NCI-H146 treated with DMSO at 0.1 percent for 48 hours (cell line): ENCODE data around the gene ITGB1BP2.
"Not testable (repeated sequence)": the region's sequence is repeated elsewhere in the genome, so short reads cannot be mapped to it uniquely, and the experiment has no call there.

Source experiments
- DNase-seq: peaks from one replicate; lab custom pipeline; 2025; ENCODE audit not compliant: unreplicated experiment; lab: John Stamatoyannopoulos, UW

Gene ITGB1BP2

DNA sequence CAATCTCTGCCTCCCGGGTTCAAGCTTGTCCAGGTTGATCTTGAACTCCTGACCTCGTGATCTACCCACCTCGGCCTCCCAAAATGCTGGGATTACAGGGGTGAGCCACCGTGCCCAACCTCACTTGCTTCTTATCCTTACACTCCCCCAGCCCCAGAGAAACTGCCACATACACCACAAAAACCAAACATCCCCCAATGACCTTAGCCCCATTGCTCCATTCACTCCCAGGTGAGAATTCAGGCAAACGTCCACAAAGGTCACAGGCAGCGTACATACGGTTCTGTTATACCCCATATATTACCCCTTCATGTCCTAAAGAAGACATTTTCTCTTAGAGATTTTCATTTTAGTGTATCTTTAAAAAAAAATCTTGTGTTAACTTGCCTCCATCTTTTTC, 1.1 kb upstream of the ITGB1BP2 start:
- DNase-seq: not testable (repeated sequence)

- DNase-seq: no peak
Measured at GRCh38 chrX:71302461-71303213, 1.1 kb downstream of the ITGB1BP2 start.

DNA sequence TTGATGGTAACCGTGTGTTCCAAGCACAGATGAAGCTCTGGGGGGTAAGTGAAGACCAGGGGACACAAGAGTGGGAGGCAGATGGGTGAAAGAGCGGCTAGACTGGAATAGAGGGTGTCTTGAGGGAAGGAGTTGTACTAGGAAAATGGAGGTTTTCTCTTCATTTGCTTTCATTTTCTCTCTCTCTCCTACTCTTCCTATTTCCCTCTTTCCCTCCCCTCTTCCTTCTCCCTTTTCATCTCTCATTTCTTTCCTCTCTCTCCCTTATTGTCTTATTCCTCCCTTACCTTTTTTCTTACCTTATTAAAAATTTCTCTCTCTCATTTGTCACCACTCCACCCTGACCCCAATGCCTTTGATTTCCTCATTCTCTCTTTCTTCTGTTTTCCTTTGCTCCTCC, 3.0 kb downstream of the ITGB1BP2 start:
- DNase-seq: no peak

DNA sequence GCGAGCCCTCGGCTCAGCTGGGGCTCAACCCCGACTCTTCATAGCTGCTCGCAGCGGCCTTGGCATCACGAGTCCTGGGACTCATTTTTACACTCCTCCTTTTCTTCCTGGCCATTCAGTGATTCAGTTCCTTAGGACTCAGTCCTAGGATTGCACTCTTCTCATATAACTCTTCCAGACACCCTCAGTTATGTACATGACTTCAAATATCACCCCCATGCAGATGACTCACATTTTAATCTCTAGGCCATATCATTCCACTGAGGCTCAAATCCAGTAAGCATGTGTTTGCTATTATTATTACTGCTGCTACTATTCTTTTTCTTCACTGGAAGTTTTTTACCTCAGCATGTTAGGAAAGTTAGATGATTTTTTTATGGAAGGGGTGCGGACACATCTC, 14.4 kb downstream of the ITGB1BP2 start:
- DNase-seq: no peak

GRCh38 chrX:71316959-71317358, 15.4 kb downstream of the ITGB1BP2 start:
- DNase-seq: not testable (repeated sequence)

- no peak for DNase-seq
Measured at GRCh38 chrX:71320126-71320525, 18.6 kb downstream of the ITGB1BP2 start.

DNA sequence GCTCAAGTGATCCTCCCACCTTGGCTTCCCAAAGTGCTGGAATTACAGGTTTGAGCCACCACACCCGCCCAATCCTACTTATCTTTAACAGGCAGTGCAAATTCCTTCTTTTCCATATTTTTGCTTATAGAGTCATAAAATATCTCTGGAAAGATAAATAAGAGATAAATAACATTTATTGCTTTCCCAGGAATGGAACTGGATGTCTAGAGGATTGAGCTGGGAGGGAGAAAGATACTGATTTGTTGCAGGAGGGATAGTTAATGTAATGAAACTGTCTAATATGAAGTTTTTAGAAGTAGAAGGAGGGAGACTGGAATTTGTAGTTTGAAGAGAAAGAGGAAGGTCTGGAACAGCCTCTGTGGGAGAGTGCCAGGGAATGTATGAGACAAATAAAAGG, 20.2 kb downstream of the ITGB1BP2 start:
- no peak for DNase-seq

GRCh38 chrX:71324452-71324851, 22.9 kb downstream of the ITGB1BP2 start:
- not testable (repeated sequence) for DNase-seq

DNA sequence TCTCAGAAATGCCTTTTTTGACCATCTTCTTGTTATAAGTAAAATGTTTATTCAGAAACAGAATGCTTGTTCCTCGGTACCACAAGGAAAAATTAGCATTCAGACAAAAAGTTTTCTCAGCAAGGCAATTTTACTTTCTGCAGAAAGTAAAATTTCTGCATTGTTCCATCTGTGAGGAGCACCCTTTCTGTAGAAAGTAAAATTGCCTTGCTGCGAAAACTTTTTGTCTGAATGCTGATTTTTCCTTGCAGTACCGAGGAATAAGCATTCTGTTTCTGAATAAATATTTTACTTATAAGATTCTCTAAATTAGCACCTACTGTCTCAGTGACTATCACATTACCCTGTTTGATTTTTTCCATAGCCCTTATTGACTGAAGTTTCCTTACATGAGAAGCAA, 24.8 kb downstream of the ITGB1BP2 start:
- no peak for DNase-seq

DNA sequence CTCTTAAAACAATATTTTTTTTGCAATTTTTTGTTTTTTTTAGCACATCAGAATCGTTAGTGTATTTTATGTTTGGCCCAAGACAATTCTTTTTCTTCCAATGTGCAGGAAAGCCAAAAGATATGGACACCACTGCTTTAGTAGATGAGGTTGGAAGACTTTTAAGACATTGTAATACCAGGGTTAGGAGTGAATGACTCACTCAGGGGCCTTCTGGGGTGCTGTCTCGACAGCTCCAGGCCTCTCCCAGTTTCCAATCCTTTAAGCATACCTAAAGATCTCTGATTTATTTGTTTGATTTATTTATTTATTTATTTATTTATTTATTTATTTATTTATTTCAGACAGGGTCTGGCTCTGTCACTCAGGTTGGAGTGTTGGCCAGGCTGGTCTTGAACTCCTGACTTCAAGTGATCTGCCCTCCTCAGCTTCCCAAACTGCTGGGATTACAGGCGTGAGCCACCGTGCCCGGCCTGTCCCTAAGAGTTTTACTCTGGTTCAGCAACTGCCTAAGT, 47.7 kb downstream of the ITGB1BP2 start:
- not testable (repeated sequence) for DNase-seq

- not testable (repeated sequence) for DNase-seq
Measured at GRCh38 chrX:71349867-71350266, 48.3 kb downstream of the ITGB1BP2 start.

- DNase-seq: not testable (repeated sequence)
Measured at GRCh38 chrX:71352439-71352838, 50.9 kb downstream of the ITGB1BP2 start.
